Left renal cortex interstitium (tissue), 4 donors: ENCODE results near the gene OLFML2A. TPM values are rescaled to one million over a fixed set of nuclear protein-coding genes. Genes with fewer than 3 reads are reported as not detected.

Source experiments
- DNase-seq, 4 donors: peaks; one replicate each; pipeline ENCODE4 v3.0.0-alpha.2; 2013; ENCODE audit warnings: low read depth in 4 of 4, low spot score in 2 of 4, missing footprints in 1 of 4
- polyA plus RNA-seq, 4 donors: library from polyadenylated mRNA; unstranded; fragments of 120-200 nt; gene quantifications; one replicate each; pipeline ENCODE4 v1.2.1, GENCODE V29; 2013; ENCODE audit not compliant: insufficient read length in 4 of 4

Gene OLFML2A
- polyA plus RNA-seq, 4 donors, result 20.6 to 26.3 (median 24.0) TPM

- DNase-seq, result no peak
These were observed 2.6 kb upstream of the OLFML2A start for GRCh38 chr9:124774129-124774978.

- DNase-seq, result no peak
These were observed 347 bp upstream of the OLFML2A start for GRCh38 chr9:124776618-124776953.

GRCh38 chr9:124778575-124779367, 1.8 kb downstream of the OLFML2A start:
- no peak for DNase-seq

GRCh38 chr9:124779368-124780059, 2.6 kb downstream of the OLFML2A start:
- DNase-seq, result no peak

- DNase-seq, result no peak
These were observed 3.3 kb downstream of the OLFML2A start for GRCh38 chr9:124780060-124780756.

- DNase-seq, result no peak
These were observed 3.8 kb downstream of the OLFML2A start for GRCh38 chr9:124780757-124781151.

GRCh38 chr9:124781967-124782660, 5.2 kb downstream of the OLFML2A start:
- DNase-seq, result no peak

GRCh38 chr9:124782661-124783574, 6.0 kb downstream of the OLFML2A start:
- no peak for DNase-seq

- DNase-seq, result no peak
These were observed 6.9 kb downstream of the OLFML2A start for GRCh38 chr9:124783830-124784229.

- no peak for DNase-seq
These were observed 7.6 kb downstream of the OLFML2A start for GRCh38 chr9:124784509-124784908.

- DNase-seq, result no peak
These were observed 10.1 kb downstream of the OLFML2A start for GRCh38 chr9:124786881-124787573.

GRCh38 chr9:124788542-124789217, 11.7 kb downstream of the OLFML2A start:
- no peak for DNase-seq

- no peak for DNase-seq
These were observed 12.6 kb downstream of the OLFML2A start for GRCh38 chr9:124789531-124789930.

- DNase-seq, result no peak
These were observed 13.4 kb downstream of the OLFML2A start for GRCh38 chr9:124790301-124790700.

- no peak for DNase-seq
These were observed 14.0 kb downstream of the OLFML2A start for GRCh38 chr9:124790801-124791505.

- no peak for DNase-seq
These were observed 15.5 kb downstream of the OLFML2A start for GRCh38 chr9:124792257-124793014.
